ENCODE measurements around the gene DSCAML1.
"Not testable (repeated sequence)": the region's sequence is repeated elsewhere in the genome, so short reads cannot be mapped to it uniquely, and the experiment has no call there.

Gene DSCAML1

GRCh38 chr11:117473481-117474091 is 323.4 kb downstream of the DSCAML1 start:
- no peak for DNase-seq (ENCODE audit: low read depth, low spot score)

- DNase-seq (ENCODE audit: low read depth, low spot score) = no peak
Measured at GRCh38 chr11:117471776-117472175, 325.2 kb downstream of the DSCAML1 start.

GRCh38 chr11:117470576-117470975 is 326.4 kb downstream of the DSCAML1 start:
- no peak for DNase-seq (ENCODE audit: low read depth, low spot score)

GRCh38 chr11:117468888-117469287 is 328.1 kb downstream of the DSCAML1 start:
- no peak for DNase-seq (ENCODE audit: low read depth, low spot score)

GRCh38 chr11:117467770-117468169 is 329.2 kb downstream of the DSCAML1 start:
- no peak for DNase-seq (ENCODE audit: low read depth, low spot score)

- no peak for DNase-seq (ENCODE audit: low read depth, low spot score)
Measured at GRCh38 chr11:117466966-117467365, 330.1 kb downstream of the DSCAML1 start.

- no peak for DNase-seq (ENCODE audit: low read depth, low spot score)
Measured at GRCh38 chr11:117465236-117465997, 331.6 kb downstream of the DSCAML1 start.

- DNase-seq (ENCODE audit: low read depth, low spot score) = no peak
Measured at GRCh38 chr11:117464778-117465177, 332.2 kb downstream of the DSCAML1 start.

GRCh38 chr11:117462864-117463247 is 334.2 kb downstream of the DSCAML1 start:
- DNase-seq (ENCODE audit: low read depth, low spot score) = no peak

GRCh38 chr11:117462183-117462863 is 334.7 kb downstream of the DSCAML1 start:
- no peak for DNase-seq (ENCODE audit: low read depth, low spot score)

GRCh38 chr11:117461396-117462182 is 335.4 kb downstream of the DSCAML1 start:
- DNase-seq (ENCODE audit: low read depth, low spot score) = no peak

GRCh38 chr11:117459979-117460300 is 337.1 kb downstream of the DSCAML1 start:
- DNase-seq (ENCODE audit: low read depth, low spot score) = no peak

- no peak for DNase-seq (ENCODE audit: low read depth, low spot score)
Measured at GRCh38 chr11:117459123-117459978, 337.7 kb downstream of the DSCAML1 start.

GRCh38 chr11:117458275-117459122 is 338.5 kb downstream of the DSCAML1 start:
- DNase-seq (ENCODE audit: low read depth, low spot score) = no peak

- DNase-seq (ENCODE audit: low read depth, low spot score) = no peak
Measured at GRCh38 chr11:117457835-117458234, 339.2 kb downstream of the DSCAML1 start.

GRCh38 chr11:117457031-117457785 is 339.8 kb downstream of the DSCAML1 start:
- no peak for DNase-seq (ENCODE audit: low read depth, low spot score)

- not testable (repeated sequence) for DNase-seq (ENCODE audit: low read depth, low spot score)
Measured at GRCh38 chr11:117456721-117457029, 340.3 kb downstream of the DSCAML1 start.

GRCh38 chr11:117456027-117456720 is 340.8 kb downstream of the DSCAML1 start:
- DNase-seq (ENCODE audit: low read depth, low spot score) = no peak

GRCh38 chr11:117454564-117454917 is 342.5 kb downstream of the DSCAML1 start:
- no peak for DNase-seq (ENCODE audit: low read depth, low spot score)

Data from activated CD4-positive, CD25-positive, alpha-beta regulatory T cell treated with anti-CD3 and anti-CD28 coated beads, Interleukin-2, amount 50 U/mL, for 16 hours (primary cell).